SIG-M5 treated with dmso at 0.1 percent for 504 hours (cell line): Measurements from ENCODE around the gene TMEM132C.

Experiments
- DNase-seq: peaks from one replicate; lab custom pipeline; 2025; ENCODE audit not compliant: unreplicated experiment; lab: John Stamatoyannopoulos, UW

TMEM132C gene

GRCh38 chr12:128753438-128753837 is 486.5 kb downstream of the TMEM132C start:
- no peak for DNase-seq

GRCh38 chr12:128754275-128754674 is 487.3 kb downstream of the TMEM132C start:
- no peak for DNase-seq

GRCh38 chr12:128755566-128755965 is 488.6 kb downstream of the TMEM132C start:
- DNase-seq, result no peak
